ACHN (cell line): Measurements from ENCODE around the gene OR2V2.
"Not testable (repeated sequence)": the region's sequence is repeated elsewhere in the genome, so short reads cannot be mapped to it uniquely, and the experiment has no call there.

Experiments
- DNase-seq: peaks from one replicate; pipeline ENCODE4 v3.0.0-alpha.2; 2015
- in situ Hi-C: cut with HindIII; loops from 2 replicates; pipeline ENCODE4 v1.10.0; 2017; ENCODE audit warnings: low sequenced_read_pairs, low pct_ligation_motif_present, low pct_unique_long_range_greater_than_20kb

The OR2V2 gene

DNA sequence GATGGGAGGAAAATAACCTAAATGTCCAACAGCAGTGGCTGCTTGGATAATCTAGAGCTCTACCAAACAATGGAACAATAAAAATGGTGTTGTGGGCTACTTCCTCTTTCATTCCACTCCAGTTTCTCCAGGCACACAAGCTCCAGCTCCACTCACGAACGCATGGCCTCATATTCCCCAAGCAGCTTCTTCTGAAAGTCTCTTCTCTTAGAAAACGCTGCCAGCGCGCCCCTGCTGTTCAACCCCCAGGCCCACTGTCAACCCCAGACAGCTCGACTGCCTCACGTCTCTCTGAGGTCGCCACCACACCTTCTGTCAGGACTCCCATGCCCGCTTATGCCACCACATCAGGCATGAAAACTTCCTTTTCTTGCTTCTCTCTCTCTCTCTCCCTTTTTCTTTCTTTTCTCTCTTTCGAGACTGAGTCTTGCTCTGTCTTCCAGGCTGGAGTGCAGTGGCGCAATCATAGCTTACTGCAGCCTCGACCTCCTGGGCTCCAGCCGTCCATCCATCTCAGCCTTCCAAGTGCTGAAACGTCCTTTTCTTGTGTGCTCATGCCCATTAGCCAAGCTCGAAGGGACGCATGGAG, 16.2 kb downstream of the OR2V2 start:
- in situ Hi-C loops = no loop called here
- DNase-seq = no peak

DNA sequence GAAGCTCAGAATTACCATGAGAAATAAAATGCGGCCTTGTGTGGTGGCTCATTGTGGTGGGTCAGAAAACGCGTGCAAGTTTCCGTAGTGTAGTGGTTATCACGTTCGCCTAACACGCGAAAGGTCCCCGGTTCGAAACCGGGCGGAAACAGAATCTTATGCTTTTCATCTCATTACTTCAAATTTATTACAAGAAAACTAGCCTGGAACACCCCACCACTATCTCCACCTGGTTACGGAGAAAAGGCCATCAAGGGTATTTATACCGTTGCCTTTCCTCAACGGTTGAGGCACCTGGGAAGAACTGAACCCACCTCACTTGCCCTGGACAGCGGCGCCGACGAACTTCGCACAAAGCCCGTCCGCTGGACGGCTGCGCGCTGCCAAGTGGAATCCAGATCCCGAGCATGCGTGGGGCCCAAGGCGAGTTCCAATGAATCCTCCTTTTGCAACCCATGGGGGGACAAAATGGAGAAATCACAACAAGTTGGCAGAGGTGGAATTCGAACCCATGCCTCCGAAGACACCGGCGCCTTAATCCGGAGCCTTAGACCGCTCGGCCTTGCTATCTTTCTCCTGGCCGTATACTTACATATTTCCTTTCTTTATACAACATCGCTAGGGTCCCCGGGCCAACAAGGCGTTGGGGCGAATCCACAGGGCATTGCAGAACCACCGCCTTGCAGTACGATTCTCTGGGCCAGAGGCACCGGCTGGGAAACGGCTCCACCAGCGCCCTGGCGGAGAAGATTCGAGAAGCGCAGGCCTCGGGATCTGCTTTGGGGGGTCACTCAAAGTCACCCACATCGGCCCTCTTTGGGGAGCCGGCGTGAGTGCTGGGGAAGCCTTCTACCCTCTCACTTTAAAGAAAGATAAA, 16.9 kb downstream of the OR2V2 start:
- DNase-seq = no peak
- in situ Hi-C loops = no loop called here

DNA sequence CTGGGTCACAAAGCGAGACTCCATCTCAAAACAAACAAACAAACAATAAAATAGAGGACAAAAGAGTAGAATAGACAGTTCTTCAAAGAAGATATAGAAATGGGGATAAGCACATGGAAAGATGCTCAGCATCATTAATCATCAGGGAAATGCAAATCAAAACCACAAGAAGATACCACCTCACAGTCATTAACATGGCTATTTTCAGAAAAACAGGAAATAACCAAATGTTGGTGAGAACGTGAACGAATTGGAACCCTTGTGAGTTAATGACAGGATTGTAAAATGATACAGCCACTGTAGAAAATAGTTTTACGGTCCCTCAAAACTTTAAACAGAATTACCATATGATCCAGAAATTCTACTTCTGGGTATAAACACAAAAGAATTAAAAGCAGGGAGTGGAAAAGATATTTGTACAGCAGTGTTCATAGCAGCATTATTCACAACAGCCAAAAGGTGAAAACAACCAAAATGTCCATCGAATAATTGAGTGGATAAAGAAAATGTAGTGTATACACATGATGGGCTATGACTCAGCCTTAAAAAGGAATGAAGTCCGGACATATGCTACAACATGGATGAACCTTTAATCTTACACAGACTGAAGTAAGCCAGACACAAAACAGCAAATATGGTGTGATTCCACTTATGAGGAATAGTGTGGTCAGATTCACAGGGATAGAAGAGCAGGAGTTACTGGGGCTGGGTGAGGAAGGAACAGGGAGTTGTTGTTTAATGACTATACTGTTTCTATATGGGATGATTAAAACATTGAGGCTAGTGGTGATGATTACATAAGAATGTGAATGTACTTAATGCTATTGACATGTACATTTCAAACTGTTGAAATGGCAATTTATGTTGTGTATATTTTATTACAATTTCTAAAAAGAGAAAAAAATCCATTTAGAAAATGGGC, 19.7 kb downstream of the OR2V2 start:
- in situ Hi-C loops = no loop called here
- no peak for DNase-seq

DNA sequence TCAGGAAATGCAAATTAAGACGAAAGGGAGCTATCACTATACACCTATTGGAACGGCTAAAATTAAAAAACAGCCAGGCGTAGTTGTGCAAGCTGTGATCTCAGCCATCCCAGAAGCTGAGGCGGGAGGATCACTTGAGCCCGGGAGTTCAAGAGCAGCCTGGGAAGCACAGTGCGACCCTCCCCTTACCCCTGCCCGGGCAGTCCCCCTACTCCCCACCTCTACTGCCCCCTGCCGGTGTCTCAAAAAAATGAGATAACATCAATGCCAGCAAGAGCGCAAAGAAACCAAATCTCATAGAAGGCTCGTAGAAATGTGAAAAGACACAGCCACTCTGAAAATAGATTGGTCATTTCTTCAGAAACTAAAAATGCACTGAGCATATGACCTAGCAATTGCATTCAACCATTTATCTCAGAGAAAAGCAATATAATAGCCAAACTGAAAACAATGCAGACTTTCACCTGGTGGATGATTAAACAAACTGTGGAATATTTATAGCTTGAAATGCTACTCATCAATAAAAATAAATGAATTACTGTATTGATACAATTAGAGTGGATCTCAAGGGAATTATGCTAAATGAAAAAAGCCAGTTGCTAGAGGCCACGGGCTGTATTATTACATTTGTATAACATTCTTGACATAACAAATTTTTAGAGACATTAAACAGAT, 20.6 kb downstream of the OR2V2 start:
- peak; percentile 18 for DNase-seq
- in situ Hi-C loops = no loop called here

DNA sequence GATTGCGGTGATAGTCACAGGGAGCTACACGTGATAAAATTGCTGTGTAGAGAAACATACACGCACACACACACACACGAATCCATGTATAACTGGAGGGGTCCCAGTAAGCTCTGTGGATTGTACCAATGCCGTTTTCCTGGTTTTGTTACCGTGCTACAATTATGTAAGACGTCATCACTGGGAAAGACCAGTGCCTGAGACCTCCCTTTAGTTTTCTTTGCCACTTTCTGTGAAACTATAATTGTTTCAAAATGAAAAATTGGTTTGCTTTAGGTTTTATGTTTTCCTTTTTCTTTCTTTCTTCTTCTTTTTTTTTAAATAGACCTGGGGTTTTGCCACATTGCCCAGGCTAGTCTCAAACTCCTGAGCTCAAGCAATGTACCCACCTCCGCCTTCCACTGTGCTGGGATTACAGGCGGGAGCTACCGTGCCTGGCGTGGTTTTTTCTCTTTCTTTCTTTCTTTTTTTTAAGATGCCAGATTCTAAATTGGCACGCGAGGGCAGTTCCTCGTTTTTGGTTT, 21.3 kb downstream of the OR2V2 start:
- in situ Hi-C loops = no loop called here
- no peak for DNase-seq

DNA sequence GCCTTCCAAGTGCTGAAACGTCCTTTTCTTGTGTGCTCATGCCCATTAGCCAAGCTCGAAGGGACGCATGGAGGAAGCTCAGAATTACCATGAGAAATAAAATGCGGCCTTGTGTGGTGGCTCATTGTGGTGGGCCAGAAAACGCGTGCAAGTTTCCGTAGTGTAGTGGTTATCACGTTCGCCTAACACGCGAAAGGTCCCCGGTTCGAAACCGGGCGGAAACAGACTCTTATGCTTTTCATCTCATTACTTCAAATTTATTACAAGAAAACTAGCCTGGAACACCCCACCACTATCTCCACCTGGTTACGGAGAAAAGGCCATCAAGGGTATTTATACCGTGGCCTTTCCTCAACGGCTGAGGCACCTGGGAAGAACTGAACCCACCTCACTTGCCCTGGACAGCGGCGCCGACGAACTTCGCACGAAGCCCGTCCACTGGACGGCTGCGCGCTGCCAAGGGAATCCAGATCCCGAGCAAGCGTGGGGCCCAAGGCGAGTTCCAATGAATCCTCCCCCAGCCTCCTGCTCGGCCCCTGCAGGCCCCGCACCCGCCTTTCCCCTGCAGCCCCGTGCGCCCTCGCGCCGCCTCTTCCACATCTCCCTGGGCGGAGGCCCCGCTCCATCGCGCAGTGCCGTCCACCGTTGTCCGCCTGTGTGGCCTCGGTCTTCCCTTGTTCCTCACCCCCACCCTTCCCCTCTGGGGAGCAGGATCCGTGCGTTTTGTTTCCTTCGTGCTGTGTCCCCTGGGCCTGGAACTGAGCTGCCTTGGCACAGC, 22.3 kb downstream of the OR2V2 start:
- peak; percentile 55 for DNase-seq
- in situ Hi-C loops = not testable (repeated sequence)

DNA sequence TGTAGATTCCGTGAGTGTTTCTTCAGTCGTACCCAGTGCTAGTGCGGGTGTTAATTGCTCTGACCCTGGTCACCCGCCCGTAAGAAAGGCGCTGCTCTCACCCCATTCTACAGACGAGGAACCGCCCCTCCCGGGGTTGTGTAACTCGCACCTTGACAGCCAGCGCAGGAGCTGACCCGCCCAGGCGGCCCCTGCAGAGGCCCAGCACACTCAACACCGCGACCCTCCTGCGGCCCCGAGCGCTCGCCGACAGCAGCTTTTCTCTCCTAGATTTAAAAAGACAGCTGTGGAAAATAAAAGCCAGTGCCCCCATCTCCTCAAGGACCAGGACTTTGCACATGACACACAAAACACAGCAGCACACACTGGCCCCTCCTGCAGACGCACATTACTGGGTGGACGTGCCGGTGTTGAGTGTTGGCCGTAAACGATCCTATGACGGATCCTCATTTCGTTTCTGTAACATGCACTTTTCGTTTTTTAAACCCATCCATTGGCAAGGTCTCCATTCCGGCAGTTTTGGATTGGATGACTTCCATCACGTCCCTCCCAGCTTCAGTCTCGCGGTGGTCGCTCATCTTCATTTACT, 22.9 kb downstream of the OR2V2 start:
- no peak for DNase-seq
- in situ Hi-C loops = no loop called here

DNA sequence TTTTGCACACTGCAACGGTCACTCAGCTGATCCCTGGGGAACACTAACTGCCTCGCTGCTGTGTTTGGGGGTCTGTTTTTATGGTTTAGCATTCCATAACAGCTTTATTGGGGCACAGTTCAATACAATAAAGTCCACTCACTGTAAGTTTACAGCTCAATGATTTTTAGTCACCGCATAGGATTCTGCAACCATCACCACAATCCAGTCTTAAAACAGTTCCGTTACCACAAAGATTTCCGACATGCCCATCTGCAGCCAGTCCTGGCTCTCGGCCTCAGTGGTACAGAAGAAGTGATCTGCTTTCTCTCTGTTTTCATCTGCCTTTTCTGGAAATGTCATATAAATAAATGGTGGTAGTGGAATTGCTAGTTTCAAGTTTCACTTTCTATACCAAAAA, 23.6 kb downstream of the OR2V2 start:
- in situ Hi-C loops = no loop called here
- peak; percentile 88 for DNase-seq

DNA sequence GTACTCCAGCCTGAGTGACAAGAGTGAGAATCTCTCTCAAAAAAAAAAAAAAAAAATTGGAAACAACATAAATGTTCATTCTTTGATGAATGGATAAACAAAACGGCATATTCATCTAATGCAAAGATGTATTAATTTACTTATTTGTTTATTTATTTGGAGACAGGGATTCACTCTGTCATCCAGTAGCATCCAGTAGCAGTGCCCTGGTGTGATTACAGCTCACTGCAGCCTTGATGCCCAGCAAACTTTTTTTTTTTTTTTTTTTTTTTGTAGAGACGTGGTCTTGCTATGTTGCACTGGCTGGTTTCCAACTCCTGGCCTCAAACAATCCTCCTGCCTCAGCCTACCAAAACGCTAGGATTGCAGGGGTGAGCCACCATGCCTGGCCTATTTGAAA, 24.4 kb downstream of the OR2V2 start:
- in situ Hi-C loops = no loop called here
- no peak for DNase-seq

DNA sequence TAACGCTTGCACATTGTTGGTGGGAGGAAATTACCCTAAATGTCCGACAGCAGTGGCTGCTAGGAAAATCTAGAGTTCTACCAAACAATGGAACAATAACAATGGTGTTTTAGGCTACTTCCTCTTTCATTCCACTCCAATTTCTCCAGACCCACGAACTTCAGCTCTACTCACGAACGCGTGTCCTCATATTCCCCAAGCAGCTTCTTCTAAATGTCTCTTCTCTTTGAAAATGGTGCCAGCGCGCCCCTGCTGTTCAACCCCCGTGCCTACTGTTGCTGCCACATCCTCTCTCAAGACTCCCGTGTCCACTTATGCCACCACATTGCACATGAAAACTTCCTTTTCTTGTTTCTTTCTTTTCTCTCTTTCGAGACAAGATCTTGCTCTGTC, 25.6 kb downstream of the OR2V2 start:
- in situ Hi-C loops = no loop called here
- peak; percentile 69 for DNase-seq

DNA sequence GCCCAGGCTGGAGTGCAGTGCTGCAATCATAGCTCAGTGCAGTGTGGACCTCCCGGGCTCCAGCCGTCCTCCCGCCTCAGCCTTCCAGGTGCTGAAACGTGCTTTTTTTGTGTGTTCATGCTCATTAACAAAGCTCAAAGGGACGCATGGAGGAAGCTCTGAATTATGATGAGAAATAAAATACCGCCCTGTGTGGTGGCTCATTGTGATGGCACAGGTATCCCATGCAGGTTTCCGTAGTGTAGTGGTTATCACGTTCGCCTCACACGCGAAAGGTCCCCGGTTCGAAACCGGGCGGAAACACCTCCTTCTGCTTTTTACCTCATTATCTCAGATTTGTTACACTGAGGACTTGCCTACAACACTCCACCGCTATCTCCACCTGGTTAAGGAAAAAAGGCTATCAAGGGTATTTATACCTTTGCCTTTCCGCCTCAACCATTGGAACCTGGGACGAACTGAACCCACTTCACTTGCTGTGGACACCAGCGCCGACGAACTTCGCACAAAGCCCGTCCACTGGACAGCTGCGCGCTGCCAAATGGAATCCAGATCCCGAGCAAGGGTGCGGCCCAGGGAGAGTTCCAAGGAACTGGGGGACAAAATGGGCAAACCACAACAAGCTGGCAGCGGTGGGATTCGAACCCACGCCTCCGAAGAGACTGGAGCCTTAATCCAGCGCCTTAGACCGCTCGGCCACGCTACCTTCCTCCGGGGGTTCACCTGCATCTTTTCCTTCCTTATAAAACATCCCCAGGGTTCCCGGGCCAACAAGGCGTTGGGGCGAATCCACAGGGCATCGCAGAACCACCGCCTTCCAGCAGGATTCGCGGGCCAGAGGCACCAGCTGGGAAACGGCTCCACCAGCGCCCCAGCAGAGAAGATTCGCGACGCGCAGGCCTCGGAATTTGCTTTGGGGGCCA, 26.3 kb downstream of the OR2V2 start:
- peak; percentile 36 for DNase-seq

DNA sequence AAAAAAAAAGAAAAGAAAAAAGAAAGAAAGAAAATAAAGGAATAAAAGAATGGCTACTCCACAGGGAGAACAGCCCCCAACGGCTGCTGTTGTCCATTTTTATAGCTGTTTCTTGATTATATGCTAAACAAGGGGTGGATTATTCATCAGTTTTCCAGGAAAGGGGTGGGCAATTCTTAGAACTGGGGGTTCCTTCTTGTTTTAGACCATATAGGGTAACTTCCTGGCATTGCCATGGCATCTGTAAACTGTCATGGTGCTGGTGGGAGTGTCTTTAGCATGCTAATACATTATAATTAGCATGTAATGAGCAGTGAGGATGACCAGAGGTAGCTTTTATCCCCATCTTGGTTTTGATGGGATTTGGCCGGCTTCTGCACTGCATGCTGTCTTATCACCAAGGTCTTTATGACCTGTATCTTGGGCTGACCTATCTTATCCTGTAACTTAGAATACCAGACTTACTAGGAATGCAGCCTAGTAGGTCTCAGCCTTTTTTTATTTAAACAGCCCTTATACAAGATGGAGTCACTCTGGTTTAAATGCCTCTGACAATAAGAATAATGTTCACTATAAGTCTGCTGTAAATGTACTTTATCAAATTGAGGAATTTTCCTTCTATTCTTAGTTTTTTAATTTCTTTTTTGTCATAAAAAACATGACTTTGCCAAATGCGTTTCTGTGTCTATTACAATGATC, 29.0 kb downstream of the OR2V2 start:
- DNase-seq = no peak
- in situ Hi-C loops = no loop called here

More for the DNA sequence above, 26.3 kb downstream of the OR2V2 start:
- in situ Hi-C loops = no loop called here

DNA sequence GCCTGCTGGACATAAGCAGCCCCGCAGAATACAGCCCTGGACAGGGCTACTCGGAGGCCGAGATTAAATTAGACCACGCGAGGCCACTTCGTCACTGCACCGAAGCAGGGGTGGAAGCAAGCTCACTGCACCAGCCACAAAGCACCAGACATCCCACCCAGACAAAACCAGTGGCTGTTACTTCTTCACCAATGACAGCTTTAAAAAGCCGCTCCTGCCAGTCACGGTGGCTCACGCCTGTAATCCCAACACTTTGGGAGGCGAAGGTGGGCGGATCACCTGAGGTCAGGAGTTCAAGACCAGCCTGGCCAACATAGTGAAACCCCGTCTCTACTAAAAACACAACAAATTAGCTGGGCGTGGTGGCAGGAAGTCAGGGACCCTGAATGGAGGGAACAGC, 30.2 kb downstream of the OR2V2 start:
- DNase-seq, in situ Hi-C loops: not testable (repeated sequence)

DNA sequence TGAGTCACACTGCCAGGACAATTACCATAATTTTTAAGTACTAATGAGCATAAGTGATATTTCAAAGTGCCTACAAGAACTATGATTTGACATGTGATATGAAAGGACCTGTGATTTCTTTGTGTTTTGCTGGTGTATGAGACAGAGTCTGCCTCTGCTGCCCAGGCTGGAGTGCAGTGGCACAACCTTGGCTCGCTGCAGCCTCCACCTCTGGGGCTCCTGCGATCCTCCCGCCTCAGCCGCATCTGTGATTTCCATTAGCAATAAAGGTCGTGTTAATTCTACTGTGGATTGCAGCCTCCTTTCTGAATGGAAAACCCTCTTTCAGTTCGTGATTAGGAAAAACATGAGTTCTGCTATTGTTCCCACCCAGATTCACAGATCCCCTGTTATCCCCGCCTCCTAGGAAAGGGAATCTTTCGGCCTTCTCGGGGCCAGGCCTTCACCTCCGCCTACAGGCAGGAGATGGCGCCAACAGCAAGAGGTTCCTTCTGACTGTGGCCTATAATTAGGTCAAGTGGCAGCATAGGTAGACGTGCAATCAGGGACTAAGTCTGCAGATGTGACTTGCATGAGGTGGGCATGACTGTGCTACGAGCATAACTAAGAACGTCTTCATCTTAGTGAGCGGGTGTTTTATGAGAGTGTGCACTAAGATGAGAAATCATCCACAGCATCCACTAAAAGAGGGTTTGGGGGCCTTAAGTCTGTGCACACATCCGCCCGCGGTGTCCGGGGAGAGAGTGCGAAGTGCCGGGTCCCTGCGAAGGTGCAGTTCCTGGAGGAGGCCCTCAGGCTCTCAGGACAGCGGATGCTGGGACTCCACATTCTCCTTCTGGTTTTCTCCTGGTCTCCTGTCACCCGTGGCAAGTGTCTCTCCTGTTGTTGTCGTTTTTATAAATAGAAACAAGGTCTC, 34.5 kb downstream of the OR2V2 start:
- peak; percentile 77 for DNase-seq
- in situ Hi-C loops = no loop called here

DNA sequence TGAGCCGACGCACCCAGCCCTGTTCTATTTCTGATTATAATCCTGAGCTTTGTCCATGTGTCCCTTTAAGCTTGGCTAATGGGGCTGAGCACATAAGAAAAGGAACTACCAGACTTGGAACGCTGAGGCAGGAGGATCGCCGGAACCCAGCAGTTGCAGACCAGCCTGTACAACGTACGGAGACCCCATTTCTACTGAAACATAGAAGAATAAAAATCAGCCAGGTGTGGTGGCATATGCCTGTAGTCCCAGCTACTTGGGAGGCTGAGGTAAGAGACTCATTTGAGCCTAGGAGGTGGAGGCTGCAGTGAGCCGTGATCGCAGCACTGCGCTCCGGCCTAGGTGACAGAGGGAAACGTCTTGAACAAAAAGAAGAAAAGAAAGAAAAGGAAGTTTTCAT, 35.3 kb downstream of the OR2V2 start:
- DNase-seq = no peak
- in situ Hi-C loops = no loop called here
